ENCODE measurements around the gene KATNAL1.

Gene KATNAL1

GRCh38 chr13:30312904-30313303 lies 5.6 kb upstream of the KATNAL1 start:
- peak; percentile 55 to 77 for DNase-seq (ENCODE audit: low read depth in 2 of 2)
- H3K4me3 ChIP-seq (replicated peaks in 1 of 2; ENCODE audit: low read depth in 2 of 2, low read length in 2 of 2): no peak overlapping the region
- TF ChIP-seq CTCF (IDR thresholded peaks at IDR 0.05; ENCODE audit: low read depth, low read length): no peak

GRCh38 chr13:30308548-30308947 lies 1.2 kb upstream of the KATNAL1 start:
- DNase-seq (ENCODE audit: low read depth in 2 of 2): peak; percentile 69 to 84
- H3K4me3 ChIP-seq (replicated peaks in 1 of 2; ENCODE audit: low read depth in 2 of 2, low read length in 2 of 2): no peak overlapping the region
- no peak for TF ChIP-seq CTCF (IDR thresholded peaks at IDR 0.05; ENCODE audit: low read depth, low read length)

GRCh38 chr13:30307971-30308290 lies 580 bp upstream of the KATNAL1 start:
- DNase-seq (ENCODE audit: low read depth in 2 of 2): no peak
- H3K4me3 ChIP-seq (replicated peaks in 1 of 2; ENCODE audit: low read depth in 2 of 2, low read length in 2 of 2): peak overlapping the region; percentile 85 to 94
- TF ChIP-seq CTCF (IDR thresholded peaks at IDR 0.05; ENCODE audit: low read depth, low read length): no peak

- no peak for TF ChIP-seq CTCF (IDR thresholded peaks at IDR 0.05; ENCODE audit: low read depth, low read length)
- peak overlapping the region; percentile 85 to 94 for H3K4me3 ChIP-seq (replicated peaks in 1 of 2; ENCODE audit: low read depth in 2 of 2, low read length in 2 of 2)
- DNase-seq (ENCODE audit: low read depth in 2 of 2): peak; percentile 94
Observed at GRCh38 chr13:30306762-30307193, 573 bp downstream of the KATNAL1 start.

GRCh38 chr13:30305456-30305970 lies 1.8 kb downstream of the KATNAL1 start:
- no peak for DNase-seq (ENCODE audit: low read depth in 2 of 2)
- no peak for TF ChIP-seq CTCF (IDR thresholded peaks at IDR 0.05; ENCODE audit: low read depth, low read length)
- H3K4me3 ChIP-seq (replicated peaks in 1 of 2; ENCODE audit: low read depth in 2 of 2, low read length in 2 of 2): peak overlapping the region in 1 of 2 donors; percentile 94

GRCh38 chr13:30303269-30303668 lies 4.1 kb downstream of the KATNAL1 start:
- peak in 1 of 2 donors; percentile 30 for DNase-seq (ENCODE audit: low read depth in 2 of 2)
- no peak overlapping the region for H3K4me3 ChIP-seq (replicated peaks in 1 of 2; ENCODE audit: low read depth in 2 of 2, low read length in 2 of 2)
- no peak for TF ChIP-seq CTCF (IDR thresholded peaks at IDR 0.05; ENCODE audit: low read depth, low read length)

- TF ChIP-seq CTCF (IDR thresholded peaks at IDR 0.05; ENCODE audit: low read depth, low read length): no peak
- DNase-seq (ENCODE audit: low read depth in 2 of 2): no peak
Observed at GRCh38 chr13:30301827-30302226, 5.5 kb downstream of the KATNAL1 start.

More at GRCh38 chr13:30301827-30302226, 5.5 kb downstream of the KATNAL1 start:
- H3K4me3 ChIP-seq (replicated peaks in 1 of 2; ENCODE audit: low read depth in 2 of 2, low read length in 2 of 2): no peak overlapping the region

Data from cardiac fibroblast (primary cell).